Measurements from ENCODE around the gene UVRAG. TPM values are rescaled to one million over a fixed set of nuclear protein-coding genes. Genes with fewer than 3 reads are reported as not detected.

Gene UVRAG
- 28.2 and 30.4 TPM in 2 replicates for total RNA-seq

- peak within 1 kb of the TSS; percentile 92 for H3K4me3 ChIP-seq (ENCODE audit: insufficient read depth, low read length)
- H3K36me3 ChIP-seq (ENCODE audit: insufficient read depth, low read length): no peaks in the 10 kb centered on the region
- TF ChIP-seq, protein P1, sequence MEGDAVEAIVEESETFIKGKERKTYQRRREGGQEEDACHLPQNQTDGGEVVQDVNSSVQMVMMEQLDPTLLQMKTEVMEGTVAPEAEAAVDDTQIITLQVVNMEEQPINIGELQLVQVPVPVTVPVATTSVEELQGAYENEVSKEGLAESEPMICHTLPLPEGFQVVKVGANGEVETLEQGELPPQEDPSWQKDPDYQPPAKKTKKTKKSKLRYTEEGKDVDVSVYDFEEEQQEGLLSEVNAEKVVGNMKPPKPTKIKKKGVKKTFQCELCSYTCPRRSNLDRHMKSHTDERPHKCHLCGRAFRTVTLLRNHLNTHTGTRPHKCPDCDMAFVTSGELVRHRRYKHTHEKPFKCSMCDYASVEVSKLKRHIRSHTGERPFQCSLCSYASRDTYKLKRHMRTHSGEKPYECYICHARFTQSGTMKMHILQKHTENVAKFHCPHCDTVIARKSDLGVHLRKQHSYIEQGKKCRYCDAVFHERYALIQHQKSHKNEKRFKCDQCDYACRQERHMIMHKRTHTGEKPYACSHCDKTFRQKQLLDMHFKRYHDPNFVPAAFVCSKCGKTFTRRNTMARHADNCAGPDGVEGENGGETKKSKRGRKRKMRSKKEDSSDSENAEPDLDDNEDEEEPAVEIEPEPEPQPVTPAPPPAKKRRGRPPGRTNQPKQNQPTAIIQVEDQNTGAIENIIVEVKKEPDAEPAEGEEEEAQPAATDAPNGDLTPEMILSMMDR (IDR thresholded peaks at IDR 0.05; ENCODE audit: extremely low read depth, low read depth, low read length): no peak
- peak within 1 kb of the TSS; percentile 81 for H3K27ac ChIP-seq (ENCODE audit: low read depth, low read length)
- H3K27me3 ChIP-seq (ENCODE audit: insufficient read depth, low read length): no peaks in the 10 kb centered on the region
- no peaks in the 10 kb centered on the region for H3K9me3 ChIP-seq (ENCODE audit: low read depth, low read length)
- DNase-seq (ENCODE audit: insufficient read length, low spot score, missing footprints): peak; percentile 99
- peak within 1 kb of the TSS; percentile 92 for H3K4me2 ChIP-seq (ENCODE audit: insufficient read depth, low read length)
- H3K79me2 ChIP-seq (ENCODE audit: insufficient read depth, low read length): peaks cover 43% of the 10 kb centered on the region
- peaks cover 25% of the 10 kb centered on the region for H3K4me1 ChIP-seq (ENCODE audit: insufficient read depth, low read length)
- H4K20me1 ChIP-seq (ENCODE audit: insufficient read depth, low read length): peaks cover 15% of the 10 kb centered on the region
- H2AFZ ChIP-seq (ENCODE audit: low read length): peak within 1 kb of the TSS; percentile 100
Measured at GRCh38 chr11:75814677-75815344, at the start of gene UVRAG. TSS of gene UVRAG (plus strand) at chr11:75815210. CDS start at chr11:75815408, 198 bp downstream.

GRCh38 chr11:75766443-75767227, 48.4 kb upstream of the UVRAG start:
- Histone ChIP-seq H3K27ac (ENCODE audit: low read depth, low read length) (no peak overlapping the region), H3K4me3 (ENCODE audit: insufficient read depth, low read length) (no peak overlapping the region), H3K4me2 (ENCODE audit: insufficient read depth, low read length) (no peak overlapping the region), H4K20me1 (ENCODE audit: insufficient read depth, low read length) (no peaks in the 10 kb centered on the region), H3K9me3 (ENCODE audit: low read depth, low read length) (no peaks in the 10 kb centered on the region), H3K27me3 (ENCODE audit: insufficient read depth, low read length) (peaks cover 31% of the 10 kb centered on the region), H2AFZ (ENCODE audit: low read length) (no peak overlapping the region), H3K79me2 (ENCODE audit: insufficient read depth, low read length) (no peaks in the 10 kb centered on the region), H3K36me3 (ENCODE audit: insufficient read depth, low read length) (no peaks in the 10 kb centered on the region), H3K4me1 (ENCODE audit: insufficient read depth, low read length) (peaks cover 25% of the 10 kb centered on the region)
- peak; percentile 48 for DNase-seq (ENCODE audit: insufficient read length, low spot score, missing footprints)
- TF ChIP-seq, protein P1 (IDR thresholded peaks at IDR 0.05; ENCODE audit: extremely low read depth, low read depth, low read length): no peak

- Histone ChIP-seq H3K4me3 (ENCODE audit: insufficient read depth, low read length) (no peak overlapping the region), H3K4me1 (ENCODE audit: insufficient read depth, low read length) (peaks cover 28% of the 10 kb centered on the region), H2AFZ (ENCODE audit: low read length) (no peak overlapping the region), H4K20me1 (ENCODE audit: insufficient read depth, low read length) (no peaks in the 10 kb centered on the region), H3K36me3 (ENCODE audit: insufficient read depth, low read length) (no peaks in the 10 kb centered on the region), H3K9me3 (ENCODE audit: low read depth, low read length) (no peaks in the 10 kb centered on the region), H3K27ac (ENCODE audit: low read depth, low read length) (no peak overlapping the region), H3K4me2 (ENCODE audit: insufficient read depth, low read length) (no peak overlapping the region), H3K79me2 (ENCODE audit: insufficient read depth, low read length) (no peaks in the 10 kb centered on the region), H3K27me3 (ENCODE audit: insufficient read depth, low read length) (peaks cover 31% of the 10 kb centered on the region)
- no peak for DNase-seq (ENCODE audit: insufficient read length, low spot score, missing footprints)
- TF ChIP-seq, protein P1 (IDR thresholded peaks at IDR 0.05; ENCODE audit: extremely low read depth, low read depth, low read length): no peak
Measured at GRCh38 chr11:75767228-75767572, 47.8 kb upstream of the UVRAG start.

DNA sequence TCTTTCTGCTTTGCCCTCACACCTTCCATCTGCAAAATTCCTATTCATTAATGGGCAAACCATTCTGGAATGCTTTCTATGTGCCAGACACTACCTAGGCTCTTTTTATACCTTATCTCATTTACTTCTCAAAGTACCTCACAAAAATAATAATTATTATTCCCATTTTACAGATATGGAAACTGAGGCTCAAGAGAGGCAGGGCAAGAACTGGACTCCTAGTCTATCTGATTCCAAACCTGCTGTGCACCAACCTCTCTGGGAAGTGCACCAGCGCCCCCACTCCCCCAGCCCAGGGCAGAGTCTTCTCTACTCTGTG, 47.3 kb upstream of the UVRAG start:
- Histone ChIP-seq H3K9me3 (ENCODE audit: low read depth, low read length) (no peaks in the 10 kb centered on the region), H4K20me1 (ENCODE audit: insufficient read depth, low read length) (no peaks in the 10 kb centered on the region), H3K36me3 (ENCODE audit: insufficient read depth, low read length) (no peaks in the 10 kb centered on the region), H3K4me2 (ENCODE audit: insufficient read depth, low read length) (peak overlapping the region; percentile 86), H3K79me2 (ENCODE audit: insufficient read depth, low read length) (no peaks in the 10 kb centered on the region), H2AFZ (ENCODE audit: low read length) (no peak overlapping the region), H3K27me3 (ENCODE audit: insufficient read depth, low read length) (peaks cover 31% of the 10 kb centered on the region), H3K27ac (ENCODE audit: low read depth, low read length) (no peak overlapping the region), H3K4me1 (ENCODE audit: insufficient read depth, low read length) (peaks cover 28% of the 10 kb centered on the region), H3K4me3 (ENCODE audit: insufficient read depth, low read length) (peak overlapping the region; percentile 73)
- DNase-seq (ENCODE audit: insufficient read length, low spot score, missing footprints): no peak
- TF ChIP-seq, protein P1 (IDR thresholded peaks at IDR 0.05; ENCODE audit: extremely low read depth, low read depth, low read length): no peak

Data from osteoblast (primary cell).